ENCODE measurements around the gene PPP1R16B. TPM values are rescaled to one million over a fixed set of nuclear protein-coding genes. Genes with fewer than 3 reads are reported as not detected.

PPP1R16B gene
- total and polyA plus RNA-seq, 2 of the 8 experiments (the other 6 are each of a cell fraction or from before 2014, with no cell fraction given) = 2.6 to 8.9 TPM

DNA sequence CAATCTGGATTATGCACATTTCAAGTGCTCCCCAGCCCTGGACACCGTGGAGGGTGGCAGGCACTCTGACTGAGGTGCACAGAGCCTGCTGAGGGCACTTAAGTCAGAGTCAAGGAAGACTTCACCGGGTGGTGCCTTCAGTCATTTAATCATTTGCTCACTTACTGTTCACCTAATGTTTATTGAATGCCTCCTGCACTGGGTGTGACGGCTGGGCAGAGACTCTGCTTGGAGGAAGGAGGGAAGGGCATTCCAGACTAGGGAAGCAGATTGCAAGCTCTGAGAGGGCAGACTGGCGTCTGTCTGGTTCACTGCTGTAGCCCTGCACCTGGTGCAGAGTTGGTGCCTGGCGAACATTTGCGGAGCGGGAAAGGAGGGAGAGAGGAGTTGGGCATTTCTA, 66.5 kb downstream of the PPP1R16B start:
- DNase-seq (ENCODE audit: low read depth in 1 of 2, low spot score in 2 of 2) = no peak
- Histone ChIP-seq H3K79me2 (ENCODE audit: control insufficient read depth in 1 of 2, insufficient read depth in 2 of 2, low read length in 2 of 2) (no peaks in the 10 kb centered on the region), H3K27me3 (replicated peaks in 1 of 4; ENCODE audit: control insufficient read depth in 3 of 4, extremely low read depth in 1 of 4, insufficient read depth in 3 of 4, low read length in 3 of 4) (no peaks in the 10 kb centered on the region), H3K4me2 (ENCODE audit: insufficient read depth in 1 of 2, low read depth in 2 of 2, low read length in 2 of 2) (no peak overlapping the region; a peak in 1 of 4 replicates), H3K9ac (replicated peaks in 1 of 4; ENCODE audit: extremely low read depth in 1 of 4, low read depth in 3 of 4, low read length in 3 of 4) (no peak overlapping the region), H2BK15ac (ENCODE audit: low read length) (0 out of 2 replicates have a peak overlapping the region, but pooled peaks have one; percentile 50), H3K9me3 (ENCODE audit: insufficient read depth in 2 of 2, low read depth in 1 of 2, low read length in 1 of 2) (no peaks in the 10 kb centered on the region), H3K4me3 (ENCODE audit: extremely low read depth in 1 of 4, insufficient read depth in 2 of 4, low read depth in 3 of 4, low read length in 4 of 4) (no peak overlapping the region), H4K20me1 (replicated peaks in 1 of 2; ENCODE audit: control insufficient read depth in 1 of 2, insufficient read depth in 2 of 2, low read length in 2 of 2) (no peaks in the 10 kb centered on the region), H3K27ac (ENCODE audit: low read depth, low read length) (no peak overlapping the region), H3K56ac (replicated peaks; ENCODE audit: insufficient read length, low read depth, low read length) (no peak overlapping the region), H3K23ac (ENCODE audit: insufficient read length) (no peak overlapping the region), H4K8ac (ENCODE audit: extremely low read depth, insufficient read depth, low read length) (no peak overlapping the region), H2AK5ac (ENCODE audit: low read depth, low read length) (no peak overlapping the region), H4K91ac (replicated peaks; ENCODE audit: insufficient read length, low read length) (no peak overlapping the region), H3K18ac (ENCODE audit: extremely low read depth, low read length) (no peak overlapping the region), H2BK20ac (ENCODE audit: low read length) (peak overlapping the region; percentile 15; the same call in 1 of the 2 replicates), H3K23me2 (ENCODE audit: low read depth, low read length) (no peaks in the 10 kb centered on the region), H3K4ac (replicated peaks; ENCODE audit: insufficient read length, low read depth, low read length) (no peak overlapping the region), H2BK12ac (ENCODE audit: low read depth, low read length) (peak overlapping the region; percentile 64; the same call in 1 of the 2 replicates), H2BK5ac (ENCODE audit: low read depth, low read length) (0 out of 2 replicates have a peak overlapping the region, but pooled peaks have one; percentile 32), H4K5ac (ENCODE audit: insufficient read length, low read depth, low read length) (no peak overlapping the region), H2BK120ac (replicated peaks; ENCODE audit: low read depth, low read length) (no peak overlapping the region), H3K4me1 (replicated peaks in 1 of 4; ENCODE audit: control insufficient read depth in 3 of 4, insufficient read depth in 4 of 4, low read length in 3 of 4) (peaks cover 0 to 15% (median 5%) of the 10 kb centered on the region in 4 experiments; a peak in 6 of 7 replicates), H3K79me1 (ENCODE audit: low read depth, low read length) (peaks cover 4% of the 10 kb centered on the region; the same call in 1 of the 2 replicates), H2AFZ (ENCODE audit: low read length) (no peak overlapping the region), H3K36me3 (ENCODE audit: control insufficient read depth in 2 of 4, insufficient read depth in 4 of 4, low read length in 3 of 4) (no peaks in the 10 kb centered on the region), H3K14ac (ENCODE audit: insufficient read length) (no peak overlapping the region)
- WGBS, 2 experiments (ENCODE audit: extremely low coverage in 1 of 2, insufficient coverage in 1 of 2, insufficient read length in 1 of 2, insufficient replicate concordance in 2 of 2, low coverage in 1 of 2, low lambda C conversion rate in 2 of 2, missing lambda C conversion rate in 1 of 2) = 83% methylated on average over 7 of the region's 7 CpGs; no CpG with 5 or more reads in 1 of the 2 experiments
- ChIA-PET POLR2A (ENCODE audit: partially characterized antibody) (no interaction called here), CTCF (ENCODE audit: partially characterized antibody) (interaction anchor here (1.4 to 4.9 kb wide), 3 partner anchors 11 to 20 kb away, joined by 3 to 29 read pairs (median 3); no protein-coding TSS in a partner anchor)
- no peak for FAIRE-seq
- TF ChIP-seq, protein P1, sequence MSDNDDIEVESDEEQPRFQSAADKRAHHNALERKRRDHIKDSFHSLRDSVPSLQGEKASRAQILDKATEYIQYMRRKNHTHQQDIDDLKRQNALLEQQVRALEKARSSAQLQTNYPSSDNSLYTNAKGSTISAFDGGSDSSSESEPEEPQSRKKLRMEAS (IDR thresholded peaks at IDR 0.05) = no peak
- TF ChIP-seq CHD2 (IDR thresholded peaks at IDR 0.05; ENCODE audit: low read length) (no peak), EZH2 (IDR thresholded peaks at IDR 0.05; ENCODE audit: low read depth, low read length, severe bottlenecking) (no peak), MAFK (IDR thresholded peaks at IDR 0.05; ENCODE audit: low read depth, low read length) (no peak), NANOG (IDR thresholded peaks at IDR 0.05; ENCODE audit: insufficient read depth, low read depth, low read length, poor library complexity, severe bottlenecking) (no peak), TEAD4 (IDR thresholded peaks at IDR 0.05; ENCODE audit: low read depth, low read length) (no peak), HDAC2 (IDR thresholded peaks at IDR 0.05; ENCODE audit: borderline replicate concordance in 1 of 2, low read depth in 2 of 2, low read length in 2 of 2) (no peak), TAF1 (IDR thresholded peaks at IDR 0.05; ENCODE audit: low read depth, low read length) (no peak), BACH1 (IDR thresholded peaks at IDR 0.05; ENCODE audit: low read length) (no peak), JUN (IDR thresholded peaks at IDR 0.05; ENCODE audit: low read depth, low read length) (no peak), KDM4A (IDR thresholded peaks at IDR 0.05; ENCODE audit: low read depth, low read length, severe bottlenecking) (no peak), RXRA (IDR thresholded peaks at IDR 0.05; ENCODE audit: insufficient read depth, low read depth, low read length) (no peak)
- TF ChIP-seq, protein P2, sequence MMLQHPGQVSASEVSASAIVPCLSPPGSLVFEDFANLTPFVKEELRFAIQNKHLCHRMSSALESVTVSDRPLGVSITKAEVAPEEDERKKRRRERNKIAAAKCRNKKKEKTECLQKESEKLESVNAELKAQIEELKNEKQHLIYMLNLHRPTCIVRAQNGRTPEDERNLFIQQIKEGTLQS (IDR thresholded peaks at IDR 0.05; ENCODE audit: insufficient read depth, low read depth, low read length) = no peak
